ENCODE data around the gene WASHC2A. TPM values are rescaled to one million over a fixed set of nuclear protein-coding genes. Genes with fewer than 3 reads are reported as not detected.
"Not testable (repeated sequence)": the region's sequence is repeated elsewhere in the genome, so short reads cannot be mapped to it uniquely, and the experiment has no call there.

The WASHC2A gene
- total RNA-seq, 2 experiments from 2014 or later, result 25.0 to 25.2 TPM

GRCh38 chr10:50091304-50091703 is 23.6 kb downstream of the WASHC2A start:
- POLR2A ChIA-PET; CTCF ChIA-PET; H3K9me3 Mint-ChIP-seq (ENCODE audit: low read depth); H3K27me3 Mint-ChIP-seq; intact Hi-C loops (cut with DNase I, micrococcal nuclease); ATAC-seq; DNase-seq; H3K27ac Mint-ChIP-seq; H3K36me3 Mint-ChIP-seq (ENCODE audit: low read depth); H3K4me1 Mint-ChIP-seq; H3K4me3 Mint-ChIP-seq: not testable (repeated sequence)

DNA sequence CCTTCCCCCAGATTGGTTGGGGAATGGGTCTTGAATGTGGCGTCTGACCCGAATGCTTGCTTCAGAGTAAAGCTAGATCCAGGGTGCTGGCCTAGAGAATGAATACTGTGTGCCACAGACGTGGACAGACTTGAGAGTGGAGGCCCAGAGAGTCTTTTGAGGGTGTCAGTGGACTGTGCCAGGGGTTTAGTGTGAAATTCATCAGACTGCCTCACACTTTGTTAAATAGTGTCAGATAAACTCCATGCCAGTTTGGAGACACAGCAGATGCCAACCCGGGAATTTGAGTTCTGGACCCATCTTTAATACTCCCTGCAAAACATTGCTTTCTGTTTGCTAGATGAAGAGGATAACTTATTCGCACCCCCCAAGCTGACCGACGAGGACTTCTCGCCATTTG is 25.2 kb downstream of the WASHC2A start:
- H3K36me3 Mint-ChIP-seq (ENCODE audit: low read depth); H3K4me1 Mint-ChIP-seq; intact Hi-C loops (cut with DNase I, micrococcal nuclease); POLR2A ChIA-PET; CTCF ChIA-PET; ATAC-seq; H3K27ac Mint-ChIP-seq; H3K9me3 Mint-ChIP-seq (ENCODE audit: low read depth); H3K27me3 Mint-ChIP-seq; DNase-seq; H3K4me3 Mint-ChIP-seq: not testable (repeated sequence)

- DNase-seq; CTCF ChIA-PET; intact Hi-C loops (cut with DNase I, micrococcal nuclease); H3K27me3 Mint-ChIP-seq; POLR2A ChIA-PET; H3K36me3 Mint-ChIP-seq (ENCODE audit: low read depth); H3K4me1 Mint-ChIP-seq; H3K9me3 Mint-ChIP-seq (ENCODE audit: low read depth); ATAC-seq; H3K4me3 Mint-ChIP-seq; H3K27ac Mint-ChIP-seq: not testable (repeated sequence)
These were observed 26.9 kb downstream of the WASHC2A start for GRCh38 chr10:50094630-50095029.

DNA sequence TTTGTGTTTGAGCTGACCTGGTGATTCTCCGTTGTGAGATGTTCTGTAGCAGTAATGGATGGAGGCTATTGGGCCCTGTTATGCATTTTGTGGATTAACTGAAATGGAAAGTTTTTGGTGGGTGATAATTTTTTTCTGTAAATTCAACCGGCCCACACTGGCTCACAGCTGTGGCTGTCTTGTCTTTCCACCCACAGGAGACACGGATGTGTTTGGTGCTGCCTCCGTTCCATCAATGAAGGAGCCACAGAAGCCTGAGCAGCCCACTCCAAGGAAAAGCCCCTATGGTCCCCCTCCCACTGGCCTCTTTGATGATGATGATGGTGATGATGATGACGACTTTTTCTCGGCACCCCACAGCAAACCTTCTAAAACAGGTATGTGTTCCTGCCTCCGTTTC is 27.6 kb downstream of the WASHC2A start:
- CTCF ChIA-PET; intact Hi-C loops (cut with DNase I, micrococcal nuclease); H3K9me3 Mint-ChIP-seq (ENCODE audit: low read depth); ATAC-seq; H3K27ac Mint-ChIP-seq; POLR2A ChIA-PET; H3K4me3 Mint-ChIP-seq; H3K4me1 Mint-ChIP-seq; H3K27me3 Mint-ChIP-seq; DNase-seq; H3K36me3 Mint-ChIP-seq (ENCODE audit: low read depth): not testable (repeated sequence)

DNA sequence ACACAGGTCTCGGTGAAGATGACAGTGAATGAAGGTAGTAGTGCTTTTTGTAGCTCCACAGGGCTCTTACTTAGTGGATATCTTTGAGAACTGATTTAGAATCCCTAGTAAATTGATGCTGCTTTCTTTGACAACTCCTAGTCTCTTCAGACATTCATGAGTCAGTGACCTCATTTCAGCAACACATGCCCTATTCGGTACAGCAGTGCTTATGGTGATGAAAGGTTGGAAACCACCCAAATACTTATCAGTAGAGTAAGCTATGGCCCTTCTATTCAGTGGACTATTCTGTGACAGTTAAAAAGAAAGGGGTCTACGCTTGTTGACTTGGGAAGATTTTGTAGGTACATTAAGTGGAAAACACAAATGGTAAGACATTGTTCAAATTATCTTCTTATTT is 29.0 kb downstream of the WASHC2A start:
- CTCF ChIA-PET; ATAC-seq; H3K27me3 Mint-ChIP-seq; H3K27ac Mint-ChIP-seq; H3K9me3 Mint-ChIP-seq (ENCODE audit: low read depth); H3K4me3 Mint-ChIP-seq; DNase-seq; intact Hi-C loops (cut with DNase I, micrococcal nuclease); H3K4me1 Mint-ChIP-seq; POLR2A ChIA-PET: not testable (repeated sequence)
- peaks cover 10% of the 10 kb centered on the region for H3K36me3 Mint-ChIP-seq (ENCODE audit: low read depth)

- ATAC-seq; POLR2A ChIA-PET; CTCF ChIA-PET; intact Hi-C loops (cut with DNase I, micrococcal nuclease); DNase-seq; H3K9me3 Mint-ChIP-seq (ENCODE audit: low read depth); H3K27ac Mint-ChIP-seq; H3K27me3 Mint-ChIP-seq; H3K4me1 Mint-ChIP-seq; H3K4me3 Mint-ChIP-seq: not testable (repeated sequence)
- peaks cover 12% of the 10 kb centered on the region for H3K36me3 Mint-ChIP-seq (ENCODE audit: low read depth)
These were observed 30.9 kb downstream of the WASHC2A start for GRCh38 chr10:50098645-50099044.

DNA sequence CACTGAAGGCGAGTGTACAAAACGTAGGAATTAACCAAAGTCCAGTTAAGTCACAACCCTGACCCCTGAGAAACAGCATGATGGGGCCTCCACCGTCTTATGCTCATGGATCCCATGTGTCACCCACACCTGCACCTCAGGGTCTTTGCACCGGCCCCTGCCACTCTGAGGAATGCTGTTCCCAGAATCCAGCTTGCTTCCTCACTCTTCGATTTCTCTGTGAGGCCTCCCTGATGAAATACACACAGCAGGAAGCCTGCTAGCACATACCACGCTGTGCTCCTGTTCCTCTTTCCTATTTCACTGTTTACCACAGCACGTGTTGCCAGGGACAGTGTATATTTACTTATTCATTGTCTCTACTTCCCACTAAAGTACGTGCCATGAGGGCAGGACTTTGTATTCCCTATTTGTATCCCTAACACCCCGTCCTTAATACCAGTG is 33.4 kb downstream of the WASHC2A start:
- DNase-seq; H3K4me3 Mint-ChIP-seq; CTCF ChIA-PET; POLR2A ChIA-PET; H3K27ac Mint-ChIP-seq; H3K9me3 Mint-ChIP-seq (ENCODE audit: low read depth); H3K27me3 Mint-ChIP-seq; H3K4me1 Mint-ChIP-seq; intact Hi-C loops (cut with DNase I, micrococcal nuclease); ATAC-seq: not testable (repeated sequence)
- peaks cover 11% of the 10 kb centered on the region for H3K36me3 Mint-ChIP-seq (ENCODE audit: low read depth)

- H3K9me3 Mint-ChIP-seq (ENCODE audit: low read depth); H3K4me3 Mint-ChIP-seq; H3K27ac Mint-ChIP-seq; H3K27me3 Mint-ChIP-seq; DNase-seq; POLR2A ChIA-PET; CTCF ChIA-PET; ATAC-seq; H3K4me1 Mint-ChIP-seq; intact Hi-C loops (cut with DNase I, micrococcal nuclease): not testable (repeated sequence)
- H3K36me3 Mint-ChIP-seq (ENCODE audit: low read depth), result peaks cover 11% of the 10 kb centered on the region
These were observed 34.0 kb downstream of the WASHC2A start for GRCh38 chr10:50101747-50102146.

- H3K4me1 Mint-ChIP-seq; POLR2A ChIA-PET; H3K27me3 Mint-ChIP-seq; DNase-seq; H3K4me3 Mint-ChIP-seq; CTCF ChIA-PET; H3K9me3 Mint-ChIP-seq (ENCODE audit: low read depth); intact Hi-C loops (cut with DNase I, micrococcal nuclease); ATAC-seq; H3K27ac Mint-ChIP-seq: not testable (repeated sequence)
- H3K36me3 Mint-ChIP-seq (ENCODE audit: low read depth), result peaks cover 11% of the 10 kb centered on the region
These were observed 34.5 kb downstream of the WASHC2A start for GRCh38 chr10:50102267-50102666.

DNA sequence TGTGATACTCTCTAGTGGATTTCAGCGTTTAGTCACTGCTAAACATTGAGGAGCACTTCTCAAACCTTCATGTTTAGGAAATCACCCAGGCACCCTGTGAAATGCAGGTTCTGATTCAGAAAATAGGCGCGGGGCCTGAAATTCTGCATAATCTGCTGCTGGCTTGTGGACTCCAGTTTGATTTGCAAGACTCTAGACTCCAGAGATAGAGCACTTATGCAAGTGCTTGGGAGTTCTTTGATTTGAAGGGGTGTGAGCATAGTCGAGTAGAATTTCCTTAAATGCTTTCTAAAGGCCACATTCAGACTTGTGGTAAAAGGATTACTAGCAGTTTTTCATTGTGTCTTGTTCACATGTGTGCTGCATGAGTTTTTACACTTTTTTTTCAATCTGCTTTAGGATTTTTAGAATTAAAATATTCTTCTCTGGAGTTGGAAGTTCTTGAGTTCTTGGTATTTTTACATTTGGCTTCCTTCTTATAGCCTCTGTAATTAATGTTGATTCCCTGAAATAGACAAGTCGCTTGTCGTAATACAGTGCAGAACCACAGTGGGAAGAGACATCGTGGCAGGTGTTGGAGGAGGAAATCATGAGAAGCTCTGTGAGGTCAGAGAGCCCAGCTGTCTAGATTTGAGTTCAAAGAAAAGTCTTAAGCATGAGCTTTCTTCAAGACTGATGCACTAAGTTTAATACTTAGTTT is 41.4 kb downstream of the WASHC2A start:
- H3K36me3 Mint-ChIP-seq (ENCODE audit: low read depth); H3K27ac Mint-ChIP-seq; ATAC-seq; POLR2A ChIA-PET; H3K9me3 Mint-ChIP-seq (ENCODE audit: low read depth); intact Hi-C loops (cut with DNase I, micrococcal nuclease); DNase-seq; CTCF ChIA-PET; H3K4me1 Mint-ChIP-seq; H3K4me3 Mint-ChIP-seq; H3K27me3 Mint-ChIP-seq: not testable (repeated sequence)

GRCh38 chr10:50112419-50113112 is 44.8 kb downstream of the WASHC2A start:
- H3K4me1 Mint-ChIP-seq; ATAC-seq; intact Hi-C loops (cut with DNase I, micrococcal nuclease); H3K9me3 Mint-ChIP-seq (ENCODE audit: low read depth); POLR2A ChIA-PET; DNase-seq; H3K27ac Mint-ChIP-seq; H3K4me3 Mint-ChIP-seq; H3K27me3 Mint-ChIP-seq; CTCF ChIA-PET: not testable (repeated sequence)
- H3K36me3 Mint-ChIP-seq (ENCODE audit: low read depth), result peaks cover 11% of the 10 kb centered on the region

- H3K4me3 Mint-ChIP-seq; H3K9me3 Mint-ChIP-seq (ENCODE audit: low read depth); H3K36me3 Mint-ChIP-seq (ENCODE audit: low read depth); CTCF ChIA-PET; H3K4me1 Mint-ChIP-seq; DNase-seq; POLR2A ChIA-PET; H3K27me3 Mint-ChIP-seq; H3K27ac Mint-ChIP-seq; intact Hi-C loops (cut with DNase I, micrococcal nuclease); ATAC-seq: not testable (repeated sequence)
These were observed 59.0 kb downstream of the WASHC2A start for GRCh38 chr10:50126765-50127164.
